Measurements from ENCODE around the gene MAPK10. TPM values are rescaled to one million over a fixed set of nuclear protein-coding genes. Genes with fewer than 3 reads are reported as not detected.

The MAPK10 gene
- total RNA-seq, 6 donors from 2014 or later, result 11.1 to 89.1 (median 29.5) TPM

- Histone ChIP-seq H3K36me3 (no peaks in the 10 kb centered on the region), H3K9me3 (no peaks in the 10 kb centered on the region), H3K27me3 (no peaks in the 10 kb centered on the region), H3K4me3 (no peak overlapping the region), H3K4me1 (no peaks in the 10 kb centered on the region), H3K27ac (no peak overlapping the region)
- ATAC-seq (ENCODE audit: low FRiP score in 2 of 2) (no peak), DNase-seq (no peak)
- TF ChIP-seq CTCF (IDR thresholded peaks at IDR 0.05), result no peak
- no peak for TF ChIP-seq POLR2A (IDR thresholded peaks at IDR 0.05)
- no peak for TF ChIP-seq POLR2AphosphoS5 (IDR thresholded peaks at IDR 0.05)
- no peak for TF ChIP-seq EP300 (IDR thresholded peaks at IDR 0.05)
Observed at GRCh38 chr4:86101410-86101809, 258.4 kb downstream of the MAPK10 start.

- H3K4me1 ChIP-seq, result no peaks in the 10 kb centered on the region
- TF ChIP-seq EP300 (IDR thresholded peaks at IDR 0.05) (no peak), CTCF (IDR thresholded peaks at IDR 0.05) (no peak), POLR2AphosphoS5 (IDR thresholded peaks at IDR 0.05) (no peak), POLR2A (IDR thresholded peaks at IDR 0.05) (no peak)
- H3K36me3 ChIP-seq, result no peaks in the 10 kb centered on the region
- H3K27ac ChIP-seq, result no peak overlapping the region
- 75 to 87% methylated on average over 7 of the region's 7 CpGs for WGBS, 2 donors
- H3K27me3 ChIP-seq, result no peaks in the 10 kb centered on the region
- DNase-seq (no peak), ATAC-seq (ENCODE audit: low FRiP score in 2 of 2) (no peak)
- H3K9me3 ChIP-seq, result no peaks in the 10 kb centered on the region
- H3K4me3 ChIP-seq, result no peak overlapping the region
Observed at GRCh38 chr4:86100539-86101215, 259.2 kb downstream of the MAPK10 start.

GRCh38 chr4:86099348-86099747 lies 260.5 kb downstream of the MAPK10 start:
- Histone ChIP-seq H3K27ac (no peak overlapping the region), H3K27me3 (no peaks in the 10 kb centered on the region), H3K4me3 (no peak overlapping the region), H3K9me3 (no peaks in the 10 kb centered on the region), H3K4me1 (no peaks in the 10 kb centered on the region), H3K36me3 (no peaks in the 10 kb centered on the region)
- TF ChIP-seq CTCF (IDR thresholded peaks at IDR 0.05), result no peak
- TF ChIP-seq POLR2A (IDR thresholded peaks at IDR 0.05), result no peak
- no peak for TF ChIP-seq EP300 (IDR thresholded peaks at IDR 0.05)
- no peak for TF ChIP-seq POLR2AphosphoS5 (IDR thresholded peaks at IDR 0.05)
- WGBS, 2 donors, result 85 to 95% methylated on average over 3 of the region's 3 CpGs
- DNase-seq (no peak), ATAC-seq (ENCODE audit: low FRiP score in 2 of 2) (no peak)

GRCh38 chr4:86098691-86099090 lies 261.2 kb downstream of the MAPK10 start:
- Histone ChIP-seq H3K36me3 (no peaks in the 10 kb centered on the region), H3K4me1 (no peaks in the 10 kb centered on the region), H3K4me3 (no peak overlapping the region), H3K9me3 (no peaks in the 10 kb centered on the region), H3K27ac (no peak overlapping the region), H3K27me3 (no peaks in the 10 kb centered on the region)
- DNase-seq, result no peak
- no peak for TF ChIP-seq POLR2A (IDR thresholded peaks at IDR 0.05)
- TF ChIP-seq CTCF (IDR thresholded peaks at IDR 0.05), result no peak
- no peak for TF ChIP-seq POLR2AphosphoS5 (IDR thresholded peaks at IDR 0.05)
- no peak for TF ChIP-seq EP300 (IDR thresholded peaks at IDR 0.05)
- 75 to 83% methylated on average over 3 of the region's 3 CpGs for WGBS, 2 donors
- ATAC-seq (ENCODE audit: low FRiP score in 2 of 2), result no peak

GRCh38 chr4:86096373-86096772 lies 263.5 kb downstream of the MAPK10 start:
- no peak overlapping the region for H3K27ac ChIP-seq
- DNase-seq, result no peak
- no peaks in the 10 kb centered on the region for H3K27me3 ChIP-seq
- WGBS, 2 donors, result 80 to 92% methylated on average over 2 of the region's 2 CpGs
- no peak overlapping the region for H3K4me3 ChIP-seq
- H3K4me1 ChIP-seq, result no peaks in the 10 kb centered on the region
- no peaks in the 10 kb centered on the region for H3K9me3 ChIP-seq
- no peak for ATAC-seq (ENCODE audit: low FRiP score in 2 of 2)
- no peaks in the 10 kb centered on the region for H3K36me3 ChIP-seq
- TF ChIP-seq POLR2AphosphoS5 (IDR thresholded peaks at IDR 0.05), result no peak
- no peak for TF ChIP-seq CTCF (IDR thresholded peaks at IDR 0.05)
- TF ChIP-seq EP300 (IDR thresholded peaks at IDR 0.05), result no peak
- no peak for TF ChIP-seq POLR2A (IDR thresholded peaks at IDR 0.05)
